Right atrium auricular region (tissue), 2 donors: ENCODE results near the gene RRAS2. TPM values are rescaled to one million over a fixed set of nuclear protein-coding genes. Genes with fewer than 3 reads are reported as not detected.

Experiments
- DNase-seq: peaks from one replicate; pipeline ENCODE4 v3.0.0-alpha.2; 2019; ENCODE audit warnings: low spot score
- H3K27ac ChIP-seq, 2 donors: fragments of 200-600 bp; sonication (generic); 1 replicate in 1 of 2; 2 replicates in 1 of 2; pipeline ENCODE4 v1.5.1; 2016 to 2019
- H3K27me3 ChIP-seq, 2 donors: fragments of 200-600 bp; sonication (generic); one replicate each; pipeline versions ENCODE4 v1.5.1 to v1.6.0; 2017 to 2019
- H3K36me3 ChIP-seq: fragments of 200-600 bp; sonication (generic); one replicate; pipeline ENCODE4 v1.5.1; 2016
- H3K4me1 ChIP-seq, 2 donors: fragments of 200-600 bp; sonication (generic); one replicate each; pipeline versions ENCODE4 v1.5.1 to v1.6.0; 2017 to 2019
- H3K4me3 ChIP-seq, 2 donors: fragments of 200-600 bp; sonication (generic); 1 replicate in 1 of 2; 2 replicates in 1 of 2; pipeline ENCODE4 v1.5.1; 2017 to 2019; ENCODE audit warnings: mild to moderate bottlenecking in 1 of 2, moderate library complexity in 1 of 2
- H3K9me3 ChIP-seq, 2 donors: fragments of 200-600 bp; sonication (generic); one replicate each; pipeline ENCODE4 v1.5.1; 2019
- total RNA-seq, 2 donors: library from RNA; depleted of rRNA; stranded (reverse); fragments of >200 nt; gene quantifications; one replicate each; pipeline ENCODE4 v1.1.0, GENCODE V29; 2016
- TF ChIP-seq, protein P1 (sequence below), 2 donors: fragments of 200-600 bp; sonication (generic); IDR thresholded peaks; one replicate each; pipeline ENCODE4 v1.5.1; 2019; ENCODE audit warnings: antibody characterized with exemption in 2 of 2

RRAS2 gene
- total RNA-seq, 2 donors from 2014 or later, result 39.3 to 65.2 TPM

DNA sequence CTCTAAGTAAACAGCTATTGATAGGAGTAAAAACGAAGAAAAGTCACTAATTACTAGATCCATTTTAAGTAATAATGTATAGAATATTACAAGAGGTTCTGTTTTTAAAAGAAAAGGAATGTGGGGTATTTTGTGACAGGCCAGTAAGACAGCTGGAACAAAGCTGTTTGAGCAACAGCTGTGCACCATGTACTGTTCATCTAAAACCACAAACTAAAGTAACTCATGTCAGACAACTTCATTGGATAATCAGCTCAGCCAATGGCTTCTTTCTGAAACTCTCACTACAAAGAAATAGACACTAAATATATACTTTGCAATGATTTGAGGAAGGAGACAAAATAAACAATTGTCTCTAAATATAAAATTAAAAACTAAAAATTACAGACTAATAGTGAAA is 16.1 kb downstream of the RRAS2 start:
- Histone ChIP-seq H3K9me3 (no peaks in the 10 kb centered on the region), H3K36me3 (no peaks in the 10 kb centered on the region), H3K27me3 (no peaks in the 10 kb centered on the region), H3K4me1 (peaks cover 0 to 10% of the 10 kb centered on the region in 2 donors), H3K4me3 (no peak overlapping the region), H3K27ac (no peak overlapping the region)
- TF ChIP-seq, protein P1, sequence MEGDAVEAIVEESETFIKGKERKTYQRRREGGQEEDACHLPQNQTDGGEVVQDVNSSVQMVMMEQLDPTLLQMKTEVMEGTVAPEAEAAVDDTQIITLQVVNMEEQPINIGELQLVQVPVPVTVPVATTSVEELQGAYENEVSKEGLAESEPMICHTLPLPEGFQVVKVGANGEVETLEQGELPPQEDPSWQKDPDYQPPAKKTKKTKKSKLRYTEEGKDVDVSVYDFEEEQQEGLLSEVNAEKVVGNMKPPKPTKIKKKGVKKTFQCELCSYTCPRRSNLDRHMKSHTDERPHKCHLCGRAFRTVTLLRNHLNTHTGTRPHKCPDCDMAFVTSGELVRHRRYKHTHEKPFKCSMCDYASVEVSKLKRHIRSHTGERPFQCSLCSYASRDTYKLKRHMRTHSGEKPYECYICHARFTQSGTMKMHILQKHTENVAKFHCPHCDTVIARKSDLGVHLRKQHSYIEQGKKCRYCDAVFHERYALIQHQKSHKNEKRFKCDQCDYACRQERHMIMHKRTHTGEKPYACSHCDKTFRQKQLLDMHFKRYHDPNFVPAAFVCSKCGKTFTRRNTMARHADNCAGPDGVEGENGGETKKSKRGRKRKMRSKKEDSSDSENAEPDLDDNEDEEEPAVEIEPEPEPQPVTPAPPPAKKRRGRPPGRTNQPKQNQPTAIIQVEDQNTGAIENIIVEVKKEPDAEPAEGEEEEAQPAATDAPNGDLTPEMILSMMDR (IDR thresholded peaks at IDR 0.05), result no peak
- DNase-seq, result no peak

DNA sequence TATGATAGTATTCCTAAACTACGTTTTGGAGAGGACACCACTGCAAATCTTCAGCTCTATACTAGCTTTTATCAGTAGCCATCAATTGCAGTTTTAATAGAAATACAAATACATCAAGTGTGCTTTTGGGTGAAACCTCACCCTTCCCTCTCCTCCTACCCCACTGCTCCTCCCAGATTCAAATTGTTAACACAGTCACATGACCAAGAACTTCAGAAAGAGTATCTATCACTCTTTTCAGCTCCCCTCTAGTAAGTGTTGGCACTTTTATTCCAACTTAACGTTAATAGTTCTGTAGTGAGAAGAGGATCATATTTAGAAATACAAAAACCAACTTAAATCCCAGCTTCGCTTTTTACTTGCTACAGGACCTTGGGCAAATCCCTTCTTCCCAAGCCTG is 17.0 kb downstream of the RRAS2 start:
- H3K27ac ChIP-seq, result no peak overlapping the region
- H3K27me3 ChIP-seq, result no peaks in the 10 kb centered on the region
- DNase-seq, result no peak
- H3K9me3 ChIP-seq, result no peaks in the 10 kb centered on the region
- peaks cover 0 to 10% of the 10 kb centered on the region in 2 donors for H3K4me1 ChIP-seq
- TF ChIP-seq, protein P1 (IDR thresholded peaks at IDR 0.05), result no peak
- H3K4me3 ChIP-seq, result no peak overlapping the region
- no peaks in the 10 kb centered on the region for H3K36me3 ChIP-seq

DNA sequence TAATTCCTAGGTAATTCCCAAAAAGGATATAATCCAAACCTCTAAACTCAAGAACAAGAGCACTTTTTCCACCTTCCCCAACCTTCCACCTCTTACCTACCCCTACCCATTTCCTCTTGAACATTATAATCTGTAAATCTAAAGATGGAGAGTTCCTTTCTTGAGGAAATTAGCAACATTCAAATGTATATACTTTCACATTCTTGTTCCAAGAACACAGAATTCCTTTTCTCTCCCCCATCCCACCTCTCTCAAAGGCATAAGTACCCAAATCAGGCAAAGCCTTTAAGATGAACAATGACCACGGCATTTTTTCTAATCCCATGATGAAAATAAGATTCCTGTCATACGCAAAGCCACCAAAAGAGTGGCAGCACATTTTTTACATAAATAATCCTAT is 18.3 kb downstream of the RRAS2 start:
- DNase-seq, result no peak
- no peak overlapping the region for H3K27ac ChIP-seq
- no peaks in the 10 kb centered on the region for H3K9me3 ChIP-seq
- TF ChIP-seq, protein P1 (IDR thresholded peaks at IDR 0.05), result no peak
- no peaks in the 10 kb centered on the region for H3K27me3 ChIP-seq
- H3K4me3 ChIP-seq, result no peak overlapping the region
- H3K4me1 ChIP-seq, result peaks cover 0 to 10% of the 10 kb centered on the region in 2 donors
- no peaks in the 10 kb centered on the region for H3K36me3 ChIP-seq

DNA sequence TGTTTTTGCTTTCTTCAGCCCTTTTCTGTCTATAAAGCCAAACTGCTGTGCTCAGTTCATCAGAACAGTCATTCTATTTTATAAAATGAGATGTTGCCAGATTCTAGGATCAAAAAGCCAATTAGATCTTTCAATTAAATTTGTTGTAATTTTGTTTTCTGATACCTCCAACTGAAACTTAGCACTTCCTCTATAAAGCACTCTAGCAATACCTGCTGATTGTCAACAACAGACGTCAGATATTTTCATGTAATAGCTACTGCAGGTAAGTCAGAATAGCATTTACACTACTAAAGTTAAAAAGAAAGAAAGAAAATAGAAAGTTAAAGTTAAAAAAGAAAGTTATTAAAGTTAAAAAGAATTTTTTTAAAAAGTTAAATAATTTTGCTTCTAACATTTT is 19.6 kb downstream of the RRAS2 start:
- no peak for DNase-seq
- Histone ChIP-seq H3K27me3 (no peaks in the 10 kb centered on the region), H3K27ac (no peak overlapping the region), H3K4me3 (no peak overlapping the region), H3K4me1 (peaks cover 0 to 10% of the 10 kb centered on the region in 2 donors), H3K9me3 (no peaks in the 10 kb centered on the region), H3K36me3 (no peaks in the 10 kb centered on the region)
- TF ChIP-seq, protein P1 (IDR thresholded peaks at IDR 0.05), result no peak

DNA sequence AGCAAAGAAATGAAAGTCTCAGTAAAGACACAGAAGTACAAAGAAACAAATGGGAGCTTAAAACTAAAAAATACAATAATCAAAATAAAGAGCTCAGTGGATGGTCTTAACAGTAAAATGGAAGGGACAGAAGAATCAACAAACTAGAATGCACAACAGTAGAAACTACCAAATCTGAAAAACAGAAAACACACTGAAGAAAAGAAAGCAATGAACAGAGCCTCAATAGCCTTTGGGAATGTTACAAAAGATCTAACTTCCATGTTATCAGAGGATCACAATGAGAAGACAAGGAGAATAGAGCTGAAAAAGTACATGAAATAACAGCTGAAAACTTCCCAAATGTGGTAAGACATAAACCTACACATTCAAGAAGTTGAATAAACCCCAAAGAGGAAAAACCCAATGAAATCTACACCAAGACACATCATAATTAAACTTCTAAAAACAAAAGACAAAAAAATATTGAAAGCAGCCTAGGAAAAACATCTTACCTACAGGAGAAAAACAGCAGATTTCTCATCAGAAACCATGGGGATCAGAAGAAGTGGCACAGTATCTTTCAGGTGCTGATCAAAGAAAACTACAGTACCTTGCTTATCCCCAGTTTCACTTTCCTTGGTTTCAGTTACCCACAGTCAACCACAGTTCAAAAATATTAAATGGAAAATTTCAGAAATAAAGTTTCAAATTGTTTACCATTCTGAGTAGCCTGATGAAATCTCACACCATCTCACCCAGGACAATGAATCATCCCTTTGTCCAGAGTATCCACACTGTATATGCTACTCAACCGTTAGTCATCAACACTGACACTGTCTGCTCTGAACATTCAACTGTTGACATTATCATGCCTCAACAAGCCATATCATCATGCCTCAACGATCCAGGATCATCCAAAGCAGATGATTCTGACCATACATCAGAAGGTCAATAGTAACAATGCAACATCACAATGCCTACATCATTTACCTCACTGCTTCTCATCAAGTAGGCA is 22.2 kb downstream of the RRAS2 start:
- DNase-seq, result no peak
- Histone ChIP-seq H3K4me1 (peaks cover 0 to 3% of the 10 kb centered on the region in 2 donors), H3K4me3 (no peak overlapping the region), H3K27me3 (no peaks in the 10 kb centered on the region), H3K36me3 (no peaks in the 10 kb centered on the region), H3K9me3 (no peaks in the 10 kb centered on the region), H3K27ac (no peak overlapping the region)
- TF ChIP-seq, protein P1 (IDR thresholded peaks at IDR 0.05), result no peak
